GM19025 (cell line): ENCODE measurements around the gene S100A6.

Experiments used
- ATAC-seq: cut with Tn5 transposase; IDR thresholded peaks from one replicate; pipeline ENCODE4 v1.9.1; 2021; ENCODE audit warnings: mild to moderate bottlenecking, low read depth, moderate library complexity; ENCODE audit not compliant: unreplicated experiment

S100A6 gene

DNA sequence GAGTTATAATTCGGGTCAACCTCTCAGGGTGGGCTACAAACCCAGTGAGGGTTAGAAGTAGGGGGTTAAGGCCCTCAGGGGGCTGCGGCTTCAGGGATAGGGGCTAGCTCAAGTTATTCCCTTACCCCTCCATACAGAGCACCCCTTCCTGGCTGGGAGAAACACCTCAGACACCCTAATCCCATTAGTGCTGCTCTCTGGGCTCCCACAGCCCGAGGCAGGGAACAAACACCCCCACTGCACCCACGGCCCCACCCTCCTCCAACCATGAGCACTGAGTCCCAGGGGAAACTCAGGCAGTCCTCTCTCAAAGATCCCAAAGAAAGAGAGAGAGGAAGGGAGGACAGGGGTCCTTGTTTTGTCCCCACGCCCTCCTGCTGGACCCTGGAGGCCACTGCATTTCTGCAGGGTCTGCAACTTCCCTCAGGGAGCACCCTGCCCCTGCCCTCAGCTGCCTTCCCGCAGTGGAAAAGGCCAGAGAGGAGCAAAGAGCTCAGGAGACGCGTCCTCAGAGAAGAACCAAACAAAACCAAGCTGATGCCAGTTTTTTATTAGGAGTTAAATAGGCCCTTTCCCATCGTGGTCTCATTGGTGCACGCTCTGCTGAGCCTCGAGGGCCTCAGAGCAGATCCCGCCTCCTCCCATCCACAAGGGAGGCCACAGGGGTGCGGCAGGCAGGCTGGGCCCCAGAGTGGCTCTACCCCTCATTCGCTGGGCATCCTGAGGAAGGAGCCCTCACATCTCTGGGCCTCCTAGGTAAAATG, 11.2 kb upstream of the S100A6 start:
- no peak for ATAC-seq

DNA sequence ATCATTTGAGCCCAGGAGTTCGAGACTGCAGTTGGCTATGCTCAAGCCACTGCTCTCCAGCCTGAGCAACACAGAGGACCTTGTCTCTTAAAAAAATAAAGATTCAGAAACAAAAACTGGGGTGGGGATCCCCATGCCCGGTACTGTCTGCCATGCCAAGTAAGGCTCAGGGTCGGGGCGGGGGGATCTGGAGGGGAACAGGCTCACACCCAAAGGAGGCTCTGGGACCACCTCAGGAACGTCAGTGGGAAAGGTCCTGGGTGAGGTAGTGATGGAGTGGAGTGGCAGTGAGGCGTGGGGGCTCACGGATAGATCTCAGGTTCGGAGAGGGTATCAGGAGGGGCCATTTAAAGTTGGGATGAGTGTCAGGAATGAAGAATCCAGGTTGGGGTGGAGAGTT, 10.6 kb upstream of the S100A6 start:
- ATAC-seq = no peak

DNA sequence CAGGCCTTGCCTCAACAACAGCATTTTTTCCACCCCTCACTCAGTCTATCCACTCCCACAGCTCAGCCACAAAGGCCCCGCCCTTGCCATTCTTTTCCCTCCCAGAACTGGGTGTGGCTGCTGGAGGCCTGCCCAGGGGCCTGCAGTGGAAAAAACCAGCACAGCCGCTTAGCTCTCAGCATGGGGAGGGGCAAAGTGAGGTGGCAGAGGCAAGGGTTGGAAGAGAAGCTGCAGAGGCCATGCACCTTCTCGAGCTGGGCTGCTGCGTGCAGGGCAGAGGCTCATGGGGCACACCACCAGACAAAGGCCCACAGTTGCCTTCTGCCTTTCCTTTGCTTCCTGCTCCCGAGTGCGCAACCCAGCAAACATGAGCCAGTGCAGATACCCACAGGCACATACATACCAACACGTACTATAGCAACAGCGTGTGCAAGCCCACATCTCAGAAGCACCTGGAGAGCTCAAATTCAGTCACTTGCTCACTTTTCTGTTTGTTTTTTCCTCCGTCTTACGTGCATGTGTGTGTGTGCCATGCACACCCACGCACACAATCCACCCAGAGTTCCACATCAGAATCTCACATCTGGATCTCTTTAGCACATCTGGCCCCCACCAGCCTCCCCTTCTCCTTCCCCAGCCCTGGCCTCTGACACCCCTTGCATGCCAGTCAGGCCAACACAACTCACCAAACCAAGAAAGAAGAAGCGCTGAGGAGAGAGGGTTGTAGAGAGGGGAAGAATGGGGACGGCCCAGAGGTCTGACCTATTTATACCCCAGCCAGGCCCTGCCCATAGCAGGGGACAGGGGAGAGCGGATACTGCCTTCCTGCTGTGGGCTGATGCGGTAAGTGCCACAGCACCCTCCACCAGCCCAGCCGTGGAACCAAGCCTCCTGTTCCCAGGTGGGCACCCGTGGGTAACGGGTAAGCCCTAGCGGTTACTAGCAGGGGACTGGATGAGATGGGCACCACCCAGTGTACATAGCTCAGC, 9.6 kb upstream of the S100A6 start, which contains the start of gene S100A4:
Gene S100A4, minus strand, starts transcription at position 740 of the 989 bp plus-strand sequence. CDS start 1,012 bp downstream, outside the sequence.
- ATAC-seq = peak; percentile 44

DNA sequence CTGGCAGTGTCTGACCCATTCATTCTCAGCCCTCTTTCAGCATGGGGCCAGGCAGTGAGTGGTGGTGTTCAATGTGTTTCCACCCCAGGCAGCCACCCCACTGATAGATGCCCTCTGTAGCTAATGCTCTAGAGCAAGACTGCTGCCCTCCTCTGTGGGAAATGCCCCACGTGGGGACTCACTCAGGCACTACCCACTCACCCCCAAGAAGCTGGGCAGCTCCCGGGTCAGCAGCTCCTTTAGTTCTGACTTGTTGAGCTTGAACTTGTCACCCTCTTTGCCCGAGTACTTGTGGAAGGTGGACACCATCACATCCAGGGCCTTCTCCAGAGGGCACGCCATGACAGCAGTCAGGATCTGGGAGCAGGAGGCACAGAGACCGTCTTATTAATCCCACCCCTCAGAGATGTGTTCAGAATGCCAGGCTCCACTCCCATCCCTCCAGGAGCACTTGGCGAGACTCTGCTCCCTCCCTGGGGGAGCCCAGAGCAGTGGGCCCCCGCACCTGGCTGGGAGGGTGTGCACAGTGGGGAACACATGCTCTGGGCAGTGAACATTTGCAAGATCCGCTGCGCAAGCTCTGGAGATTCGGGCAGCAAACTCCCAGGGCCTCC, 8.8 kb upstream of the S100A6 start:
- ATAC-seq = no peak

DNA sequence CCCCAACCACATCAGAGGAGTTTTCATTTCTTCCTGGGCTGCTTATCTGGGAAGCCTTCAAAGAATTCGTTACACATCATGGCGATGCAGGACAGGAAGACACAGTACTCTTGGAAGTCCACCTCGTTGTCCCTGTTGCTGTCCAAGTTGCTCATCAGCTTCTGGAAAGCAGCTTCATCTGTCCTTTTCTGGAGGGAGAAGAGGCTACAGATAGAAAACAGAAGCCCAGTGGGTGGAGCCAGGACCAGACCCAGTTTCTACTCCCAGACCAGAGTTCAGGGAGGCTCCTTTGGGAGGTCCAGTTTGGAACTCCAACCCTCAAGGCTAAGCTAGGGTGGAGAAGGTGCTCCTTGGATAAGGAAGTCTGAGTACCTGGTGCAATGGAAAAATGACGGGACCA, 7.9 kb upstream of the S100A6 start:
- no peak for ATAC-seq

DNA sequence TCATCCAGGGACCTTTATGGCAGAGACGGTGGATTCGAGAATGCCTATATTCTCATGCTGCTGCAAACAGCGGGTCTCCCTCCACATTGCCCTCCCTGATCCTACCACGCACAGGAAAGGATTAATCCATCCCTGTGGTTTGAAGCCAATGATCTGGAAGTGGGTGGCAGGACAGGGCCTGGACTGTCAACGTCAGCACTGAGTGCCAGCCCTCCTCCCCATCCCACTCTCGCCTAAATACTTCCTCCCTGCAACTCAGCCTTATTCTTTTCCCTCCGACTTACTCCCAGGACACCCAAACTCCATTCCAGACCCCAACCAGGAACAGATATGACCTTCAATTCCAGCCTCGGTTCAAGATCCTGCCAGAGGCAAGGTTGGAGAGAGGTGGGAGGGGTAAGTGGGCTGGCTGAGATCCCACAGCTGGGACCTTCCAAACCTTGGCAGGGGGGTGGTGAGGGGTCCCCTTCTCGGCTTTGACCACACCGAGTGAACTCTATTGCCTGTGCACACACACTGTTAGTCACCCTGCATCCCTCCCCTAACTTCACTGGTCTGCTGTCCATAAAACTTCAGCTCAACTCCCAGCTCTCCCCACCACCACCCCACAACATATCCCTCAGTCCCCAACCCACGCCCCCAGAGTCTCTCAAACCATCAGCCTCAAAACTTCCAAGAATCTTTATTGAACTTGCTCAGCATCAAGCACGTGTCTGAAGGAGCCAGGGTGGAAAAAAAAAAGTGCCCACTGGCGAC, 7.3 kb upstream of the S100A6 start:
- no peak for ATAC-seq

DNA sequence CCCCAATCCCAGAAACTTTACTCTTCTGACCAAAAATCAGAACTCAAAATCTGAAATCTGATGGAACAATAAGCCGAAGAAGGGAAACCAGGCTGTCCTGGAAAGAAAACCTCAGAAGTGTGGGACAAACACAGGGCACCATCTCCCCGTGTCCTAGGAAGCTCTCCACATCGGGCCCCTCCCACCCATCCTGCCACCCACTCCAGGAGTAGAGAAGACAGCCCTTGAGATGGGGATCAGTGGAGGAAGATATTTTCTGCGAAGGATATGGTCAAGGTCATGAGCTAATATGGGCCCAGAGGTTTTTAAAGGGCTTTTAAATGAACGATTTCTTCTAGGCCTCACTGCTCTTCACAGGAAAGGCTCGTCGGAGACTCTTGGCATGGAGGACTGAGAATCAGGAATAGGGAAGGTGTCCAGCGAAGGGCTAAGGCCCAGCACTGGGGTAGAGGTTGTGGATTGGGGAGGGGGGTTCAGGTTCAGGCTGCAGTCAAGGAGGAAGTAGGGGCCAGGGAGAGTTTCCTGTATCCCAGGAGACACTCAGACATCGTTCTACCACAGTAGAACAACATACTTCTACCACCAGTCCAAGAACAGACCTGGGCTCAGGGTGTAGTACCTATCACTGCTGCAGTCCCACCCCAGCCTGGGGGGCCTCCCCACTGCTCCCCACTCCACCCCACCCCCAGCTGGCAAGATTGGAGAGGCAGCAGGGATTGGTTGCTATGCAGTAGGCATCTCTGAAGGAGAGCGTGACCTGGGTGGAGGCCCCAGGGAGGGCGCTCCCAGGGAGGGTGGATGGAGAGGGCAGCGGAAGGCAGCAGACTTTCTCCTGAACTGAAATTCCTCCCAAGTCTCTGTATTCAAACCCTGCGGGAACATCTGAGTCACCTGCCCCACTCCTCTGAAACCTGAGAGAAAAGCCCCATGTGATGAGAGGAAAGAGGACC, 6.1 kb upstream of the S100A6 start:
- no peak for ATAC-seq

DNA sequence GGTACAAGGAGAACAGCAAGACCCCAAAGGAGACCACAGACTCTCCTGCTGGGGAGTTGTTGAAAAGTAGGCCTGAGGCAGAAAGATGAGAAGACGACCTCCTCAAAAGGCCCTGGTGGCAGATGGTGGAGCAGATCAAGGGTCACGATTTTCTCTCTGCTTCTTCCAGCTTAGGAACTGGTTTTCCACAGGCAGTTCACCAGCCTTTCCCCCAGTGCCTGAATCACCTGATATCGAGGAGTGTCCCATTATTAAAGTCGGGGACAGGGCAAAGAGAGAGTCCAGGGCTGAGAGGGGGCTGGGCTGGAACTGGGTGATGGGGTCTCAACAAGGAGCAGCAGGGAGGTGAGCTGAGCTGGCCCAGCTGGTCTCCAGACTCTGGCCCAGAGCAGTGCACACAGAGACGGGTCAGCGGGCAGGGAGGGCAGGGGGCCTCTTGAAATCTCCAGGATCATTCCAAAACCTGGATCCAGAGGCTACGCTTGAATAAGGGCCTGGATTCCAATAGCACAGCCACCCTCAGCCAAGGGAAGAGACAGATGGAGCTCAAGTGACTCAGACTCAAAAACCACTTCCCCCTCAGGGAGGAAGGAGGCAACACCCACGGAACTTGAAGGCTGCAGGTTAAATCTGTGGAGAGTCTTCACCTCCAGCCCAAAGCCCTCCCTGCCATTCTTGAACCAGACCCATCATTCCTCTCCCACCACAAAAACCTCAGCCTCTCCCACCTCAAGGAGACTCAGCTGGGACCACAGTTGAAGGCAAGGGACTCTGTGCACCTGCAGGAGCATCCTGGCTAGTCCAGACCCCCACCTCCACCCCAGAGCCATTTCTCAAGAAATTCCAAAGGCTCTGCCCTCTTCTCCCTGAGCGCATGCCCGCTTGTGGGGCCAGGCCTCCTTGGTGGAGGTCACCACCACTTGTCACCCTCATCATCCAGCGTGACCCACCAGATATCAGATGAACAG, 4.9 kb upstream of the S100A6 start, which contains the start of gene S100A5:
Gene S100A5, minus strand, starts transcription at position 541 of the 968 bp plus-strand sequence. CDS start 743 bp downstream, outside the sequence.
- no peak for ATAC-seq

DNA sequence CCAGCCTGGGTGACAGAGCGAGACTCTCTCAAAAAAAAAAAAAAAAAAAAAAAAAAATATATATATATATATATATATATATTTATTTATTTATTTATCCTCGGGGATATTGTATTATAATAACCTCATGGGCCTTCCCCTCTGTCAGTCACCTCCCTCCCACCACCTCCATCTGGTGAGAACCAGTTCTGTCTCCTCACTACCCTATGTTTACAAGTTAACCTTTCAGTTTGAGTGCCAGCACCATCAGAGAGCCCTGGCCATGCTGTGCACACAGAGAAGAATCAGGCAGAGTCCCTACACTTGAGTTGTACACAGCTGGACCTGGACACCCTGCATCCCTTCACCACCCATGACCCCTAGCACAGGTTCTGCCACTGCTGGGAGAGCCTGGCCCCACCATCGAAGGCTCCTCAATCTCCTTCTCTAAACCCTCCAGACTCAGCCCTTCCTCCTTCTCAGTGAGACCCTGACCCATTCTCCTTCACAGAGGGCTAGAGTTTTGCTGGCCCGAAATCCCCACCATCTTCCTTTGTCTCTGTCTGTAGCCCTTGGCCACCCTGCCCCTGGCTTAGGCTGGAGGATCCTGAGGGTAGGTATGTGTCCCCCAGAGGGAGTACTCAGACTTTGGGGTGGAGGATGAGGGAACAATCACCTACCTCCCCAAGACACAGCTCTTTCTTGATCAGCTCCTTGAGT, 3.8 kb upstream of the S100A6 start:
- ATAC-seq = no peak

DNA sequence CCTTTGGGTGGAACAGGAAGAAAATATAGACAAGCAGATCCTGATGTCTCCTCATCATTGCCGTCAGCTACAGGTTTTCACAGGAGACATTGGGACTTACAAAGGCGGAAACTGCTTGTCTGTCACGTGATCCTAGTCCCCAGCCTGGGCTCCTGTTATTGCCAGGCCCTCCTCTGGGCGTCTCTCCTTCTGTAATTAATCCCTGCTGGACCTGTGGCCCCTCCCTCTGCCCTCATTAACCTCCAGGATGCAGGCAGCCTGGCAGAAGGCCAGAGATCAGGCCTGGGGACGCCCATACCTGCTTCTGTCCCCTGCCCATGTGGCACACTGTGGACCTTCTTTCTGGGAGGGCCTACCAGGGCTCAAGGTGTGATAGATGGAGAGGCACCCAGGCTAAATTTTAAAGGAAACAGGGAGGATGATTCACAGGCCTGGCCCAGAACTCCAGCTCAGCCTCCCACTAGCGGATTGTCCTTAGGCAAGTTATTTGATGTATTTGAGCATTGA, 2.6 kb upstream of the S100A6 start:
- no peak for ATAC-seq

DNA sequence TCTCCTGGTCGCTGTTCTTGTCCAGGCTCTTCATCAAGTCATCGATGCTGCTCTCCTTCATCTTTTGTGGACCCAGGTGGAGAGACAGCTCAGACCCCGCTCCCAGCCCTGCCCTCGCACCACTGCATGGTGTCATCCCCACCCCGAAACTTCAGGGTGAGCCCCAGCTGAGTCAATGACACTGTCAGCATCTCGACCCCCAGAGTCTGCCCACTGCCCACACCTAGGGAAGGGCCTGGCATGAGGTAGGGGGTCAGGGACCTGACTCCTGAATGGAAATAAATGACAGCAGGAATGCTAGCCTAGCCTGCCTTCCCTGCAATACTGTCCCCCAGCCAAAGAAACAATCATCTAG, 1.6 kb upstream of the S100A6 start:
- no peak for ATAC-seq

DNA sequence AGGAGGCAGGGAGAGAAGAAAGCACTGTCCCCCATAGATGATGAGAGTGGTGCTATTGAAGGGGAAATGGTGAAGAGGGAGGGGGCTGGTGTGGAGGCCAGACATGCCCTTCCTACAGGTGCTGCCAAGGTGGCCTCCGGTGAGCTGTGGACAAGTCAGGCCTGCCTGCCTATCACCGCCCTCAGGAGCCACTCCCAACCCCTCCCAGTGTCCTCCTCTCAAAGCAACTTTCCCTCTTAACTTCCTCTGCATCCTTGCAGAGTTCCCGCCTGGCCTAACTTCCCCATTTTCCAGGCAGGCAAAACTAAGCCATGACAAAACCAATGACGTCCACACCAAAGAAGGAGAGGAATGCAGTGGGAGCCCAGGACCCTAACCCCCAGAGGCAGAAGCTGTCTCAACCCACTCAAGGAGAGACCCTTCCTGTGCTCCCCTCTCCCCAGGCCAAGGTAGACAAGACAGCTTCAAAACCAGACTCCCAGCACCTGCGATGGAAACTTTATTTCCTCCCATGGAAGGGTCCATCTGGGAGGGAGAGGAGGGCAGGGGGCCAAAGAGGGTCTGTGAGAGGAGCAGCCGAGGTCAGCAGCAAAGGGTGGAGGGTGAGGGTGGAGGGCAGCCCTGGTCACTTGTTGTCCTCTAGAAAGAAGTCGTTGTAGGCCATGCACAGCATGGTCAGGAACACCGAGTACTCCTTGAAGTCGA, 1.0 kb upstream of the S100A6 start:
- no peak for ATAC-seq

DNA sequence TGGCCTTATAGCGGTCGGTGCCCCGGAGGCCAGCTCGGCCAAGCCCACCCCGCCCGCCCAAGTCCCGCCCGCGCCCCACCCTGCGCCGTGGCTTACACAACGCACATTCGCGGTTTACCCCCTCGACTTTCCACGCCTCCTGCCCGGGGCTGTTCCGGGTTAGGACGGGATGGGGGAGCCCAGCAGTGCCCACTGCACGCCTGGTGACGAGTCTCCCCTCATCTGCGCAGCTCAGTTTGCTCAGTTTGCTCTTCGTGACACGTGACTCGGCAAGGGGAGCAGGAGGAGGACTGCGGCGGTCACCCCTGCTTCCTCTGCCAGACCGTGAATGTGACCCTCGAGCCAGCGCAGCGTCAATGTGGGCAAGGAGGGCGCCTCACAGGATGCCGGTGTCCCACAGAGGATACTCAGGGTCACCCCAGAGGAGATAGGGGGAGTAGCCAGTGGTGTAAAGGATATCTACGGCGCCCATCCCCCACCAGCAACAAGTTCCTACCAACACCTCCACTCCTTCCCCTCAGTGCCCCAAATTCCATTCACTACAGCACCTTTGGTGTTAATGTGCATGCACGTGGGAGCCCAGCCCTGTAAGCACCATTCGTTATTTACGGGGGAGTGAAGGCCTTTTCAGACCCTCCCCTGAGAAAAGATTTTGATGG, 350 bp upstream of the S100A6 start:
- no peak for ATAC-seq

DNA sequence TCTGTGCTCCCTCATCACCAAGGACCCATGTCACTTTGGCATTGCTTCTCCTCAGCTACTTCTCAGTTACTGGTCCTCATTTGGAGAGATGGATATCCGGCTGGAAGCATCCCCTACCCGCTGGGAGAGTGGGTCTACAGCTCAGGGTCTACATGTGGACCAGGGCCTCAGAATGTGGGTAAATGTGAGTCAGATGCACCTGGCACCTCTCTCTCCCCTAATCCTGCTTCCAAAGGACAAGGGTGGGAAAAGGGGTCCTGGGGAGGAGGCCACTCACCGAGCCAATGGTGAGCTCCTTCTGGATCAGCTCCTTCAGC, 908 bp downstream of the S100A6 start:
- no peak for ATAC-seq

DNA sequence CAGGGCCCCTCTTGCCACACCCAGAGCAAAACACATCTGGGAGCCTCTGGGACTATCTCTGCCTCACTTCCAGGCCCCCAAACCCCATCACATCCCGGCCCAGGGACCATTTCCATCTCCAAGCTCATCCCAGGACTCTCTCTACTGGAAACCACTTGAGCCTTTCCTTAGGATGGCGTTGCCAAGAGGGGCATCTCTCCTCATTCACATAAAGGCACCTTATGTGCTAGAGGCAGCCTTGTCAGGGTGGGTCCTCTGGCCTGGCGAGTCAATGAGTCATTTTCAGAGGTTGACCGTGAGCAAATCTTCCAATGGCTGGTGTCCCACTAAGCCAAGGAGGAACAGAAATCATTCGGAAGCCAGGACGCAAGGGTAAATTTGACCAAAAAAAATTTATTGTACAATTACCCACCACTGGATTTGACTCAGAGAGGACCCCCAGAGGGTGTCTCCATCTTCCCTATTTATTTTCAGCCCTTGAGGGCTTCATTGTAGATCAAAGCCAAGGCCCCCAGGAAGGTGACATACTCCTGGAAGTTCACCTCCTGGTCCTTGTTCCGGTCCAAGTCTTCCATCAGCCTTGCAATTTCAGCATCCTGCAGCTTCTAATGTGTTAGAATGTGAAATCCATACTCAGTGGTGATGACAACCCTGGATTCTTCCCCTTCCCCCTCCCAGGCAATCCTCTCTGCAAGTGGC, 1.4 kb downstream of the S100A6 start:
- ATAC-seq = no peak
